Uterus (tissue), 2 donors: ENCODE data around the gene SPP1.
A peak's percentile ranks its signal among the peaks of the same experiment; 100 is the strongest.

ENCODE experiments used
- POLR2A ChIP-seq, 2 donors: fragments of 450-650 bp; IDR thresholded peaks; one replicate each; pipeline ENCODE4 v1.6.1; 2016; ENCODE audit warnings: antibody characterized with exemption in 2 of 2, mild to moderate bottlenecking in 1 of 2, moderate library complexity in 1 of 2
- TF ChIP-seq, protein P1 (sequence below), 4 experiments: fragments of 200-600 bp in 2 of 4; fragments of 450-650 bp in 2 of 4; sonication (generic) in 2 of 4; IDR thresholded peaks; one replicate each; pipeline ENCODE4 v1.5.1; 2016 to 2019; ENCODE audit warnings: antibody characterized with exemption in 4 of 4, mild to moderate bottlenecking in 2 of 4, moderate library complexity in 1 of 4

DNA sequence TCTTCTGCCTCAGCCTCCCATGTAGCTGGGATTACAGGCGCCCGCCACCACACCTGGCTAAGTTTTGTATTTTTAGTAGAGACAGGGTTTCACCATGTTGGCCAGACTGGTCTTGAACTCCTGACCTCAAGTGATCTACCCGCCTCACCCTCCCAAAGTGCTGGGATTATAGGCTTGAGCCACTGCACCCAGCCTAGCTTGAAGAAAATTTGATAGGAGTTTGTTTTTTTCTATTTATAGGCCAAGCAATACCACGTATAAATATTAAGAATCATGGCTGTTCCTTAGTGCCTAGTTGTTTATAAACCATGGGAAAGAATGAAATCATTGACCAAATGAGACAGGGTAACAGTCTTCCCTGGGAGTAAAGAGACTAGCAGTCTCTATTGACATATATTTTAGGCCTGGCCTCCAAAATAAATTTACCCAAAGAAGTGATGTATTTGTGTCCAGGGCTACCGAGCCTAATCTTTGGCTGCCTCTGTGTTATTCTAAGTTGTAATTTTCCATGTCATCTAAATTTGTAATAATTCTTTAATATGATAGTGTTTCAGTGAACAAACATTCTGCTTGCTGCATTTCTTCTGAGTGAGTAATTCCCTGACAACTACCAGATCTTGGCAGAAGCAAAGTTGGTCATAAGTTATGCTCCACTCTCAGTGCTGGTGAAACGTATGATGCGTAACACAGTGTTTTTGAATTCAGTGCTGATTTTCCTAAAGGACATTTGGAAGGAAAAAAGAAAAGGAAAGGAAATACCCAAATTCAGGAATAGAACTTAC lies 42.2 kb downstream of the SPP1 start:
- TF ChIP-seq, protein P1, sequence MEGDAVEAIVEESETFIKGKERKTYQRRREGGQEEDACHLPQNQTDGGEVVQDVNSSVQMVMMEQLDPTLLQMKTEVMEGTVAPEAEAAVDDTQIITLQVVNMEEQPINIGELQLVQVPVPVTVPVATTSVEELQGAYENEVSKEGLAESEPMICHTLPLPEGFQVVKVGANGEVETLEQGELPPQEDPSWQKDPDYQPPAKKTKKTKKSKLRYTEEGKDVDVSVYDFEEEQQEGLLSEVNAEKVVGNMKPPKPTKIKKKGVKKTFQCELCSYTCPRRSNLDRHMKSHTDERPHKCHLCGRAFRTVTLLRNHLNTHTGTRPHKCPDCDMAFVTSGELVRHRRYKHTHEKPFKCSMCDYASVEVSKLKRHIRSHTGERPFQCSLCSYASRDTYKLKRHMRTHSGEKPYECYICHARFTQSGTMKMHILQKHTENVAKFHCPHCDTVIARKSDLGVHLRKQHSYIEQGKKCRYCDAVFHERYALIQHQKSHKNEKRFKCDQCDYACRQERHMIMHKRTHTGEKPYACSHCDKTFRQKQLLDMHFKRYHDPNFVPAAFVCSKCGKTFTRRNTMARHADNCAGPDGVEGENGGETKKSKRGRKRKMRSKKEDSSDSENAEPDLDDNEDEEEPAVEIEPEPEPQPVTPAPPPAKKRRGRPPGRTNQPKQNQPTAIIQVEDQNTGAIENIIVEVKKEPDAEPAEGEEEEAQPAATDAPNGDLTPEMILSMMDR (IDR thresholded peaks at IDR 0.05) = no peak
- TF ChIP-seq POLR2A (IDR thresholded peaks at IDR 0.05) = peak in 1 of 2 donors; percentile 15
